ENCODE measurements around the gene PTDSS2.
"Not testable (repeated sequence)": the region's sequence is repeated elsewhere in the genome, so short reads cannot be mapped to it uniquely, and the experiment has no call there.

Gene PTDSS2

GRCh38 chr11:449889-450808 lies at the start of gene PTDSS2:
Gene PTDSS2 (plus strand): TSS chr11:450279. CDS start chr11:450456, 177 bp downstream.
- DNase-seq, result peak; percentile 97

DNA sequence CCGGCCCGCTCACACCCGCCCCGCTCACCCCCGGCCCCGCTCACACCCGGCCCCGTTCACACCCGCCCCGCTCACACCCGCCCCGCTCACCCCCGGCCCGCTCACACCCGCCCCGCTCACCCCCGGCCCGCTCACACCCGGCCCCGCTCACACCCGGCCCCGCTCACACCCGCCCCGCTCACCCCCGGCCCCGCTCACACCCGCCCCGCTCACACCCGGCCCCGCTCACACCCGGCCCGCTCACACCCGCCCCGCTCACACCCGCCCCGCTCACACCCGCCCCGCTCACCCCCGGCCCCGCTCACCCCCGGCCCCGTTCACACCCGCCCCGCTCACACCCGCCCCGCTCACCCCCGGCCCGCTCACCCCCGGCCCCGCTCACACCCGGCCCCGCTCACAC lies 48.9 kb upstream of the PTDSS2 start:
- DNase-seq, result not testable (repeated sequence)

DNA sequence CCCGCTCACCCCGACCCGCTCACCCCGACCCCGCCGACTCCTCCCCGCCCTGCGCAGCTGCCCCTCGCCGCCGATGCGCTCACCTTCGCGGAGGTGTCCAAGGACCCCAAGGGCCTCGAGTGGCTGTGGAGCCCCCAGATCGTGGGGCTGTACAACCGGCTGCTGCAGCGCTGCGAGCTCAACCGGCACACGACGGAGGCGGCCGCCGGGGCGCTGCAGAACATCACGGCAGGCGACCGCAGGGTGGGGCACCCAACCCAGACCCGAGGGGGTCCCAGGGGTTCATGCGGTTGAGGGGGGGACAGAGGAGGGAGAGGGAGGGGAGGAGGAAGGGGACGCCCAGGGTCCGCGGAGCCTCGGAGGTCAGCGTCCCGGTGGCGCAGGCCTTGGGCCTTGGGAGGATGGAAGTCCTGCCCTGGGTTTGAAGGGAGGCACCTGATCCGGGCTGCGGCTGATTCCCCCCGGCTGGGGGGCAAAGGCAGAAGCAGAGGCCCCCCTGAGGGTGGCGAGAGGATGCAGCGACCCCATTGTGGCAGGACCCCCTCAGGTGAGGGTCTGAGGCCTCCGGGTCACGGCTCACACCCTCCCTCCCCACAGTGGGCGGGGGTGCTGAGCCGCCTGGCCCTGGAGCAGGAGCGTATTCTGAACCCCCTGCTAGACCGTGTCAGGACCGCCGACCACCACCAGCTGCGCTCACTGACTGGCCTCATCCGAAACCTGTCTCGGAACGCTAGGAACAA lies 46.9 kb upstream of the PTDSS2 start:
- DNase-seq, result no peak

- DNase-seq, result no peak
Measured at GRCh38 chr11:403761-404431, 46.2 kb upstream of the PTDSS2 start.

GRCh38 chr11:404551-405264 lies 45.4 kb upstream of the PTDSS2 start:
- DNase-seq, result no peak

- DNase-seq, result no peak
Measured at GRCh38 chr11:405323-405953, 44.6 kb upstream of the PTDSS2 start.

GRCh38 chr11:405954-406795 lies 43.9 kb upstream of the PTDSS2 start:
- no peak for DNase-seq

DNA sequence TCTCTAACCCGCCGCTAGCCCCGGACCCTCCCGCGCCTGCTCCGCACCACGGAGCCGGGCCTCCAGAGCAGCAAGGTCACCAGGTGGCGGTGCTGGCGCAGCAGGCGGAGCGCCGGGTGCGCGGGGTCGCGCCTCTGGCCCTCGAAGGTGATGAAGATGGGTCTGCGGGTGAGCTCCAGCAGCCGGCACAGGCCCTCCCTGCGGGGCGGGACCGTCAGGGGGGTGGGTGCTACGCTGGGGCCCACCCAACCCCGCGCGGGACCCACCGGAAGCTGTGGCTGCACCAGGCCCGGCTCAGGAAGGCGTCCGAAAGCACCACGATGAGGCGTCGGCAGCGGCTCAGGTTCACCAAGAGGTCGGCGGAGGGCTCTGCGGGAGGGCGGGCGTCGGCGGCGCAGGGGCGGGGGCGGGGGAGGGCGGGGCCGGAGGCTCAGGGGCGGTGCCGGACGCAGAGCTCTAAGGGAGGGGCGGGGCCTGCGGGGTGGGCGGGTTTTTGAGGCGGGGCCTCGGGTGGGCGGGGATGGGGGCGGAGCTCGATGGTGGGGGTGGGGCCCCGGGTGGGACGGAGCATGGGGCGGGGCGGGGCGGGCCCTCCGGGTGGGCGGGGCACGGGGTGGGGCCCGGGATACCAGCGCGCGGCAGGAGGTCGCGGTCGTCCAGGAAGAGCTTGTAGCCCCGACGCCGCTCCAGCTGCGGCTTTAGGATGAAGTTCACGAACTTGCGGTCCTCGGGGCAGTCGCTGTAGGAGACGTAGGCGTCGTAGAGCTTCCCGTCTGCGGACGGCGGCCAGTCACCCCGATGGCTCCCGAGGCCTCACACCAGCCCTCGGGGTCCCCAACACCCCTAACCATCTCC lies 43.1 kb upstream of the PTDSS2 start:
- DNase-seq, result peak; percentile 92

- no peak for DNase-seq
Measured at GRCh38 chr11:407651-408123, 42.4 kb upstream of the PTDSS2 start.

DNA sequence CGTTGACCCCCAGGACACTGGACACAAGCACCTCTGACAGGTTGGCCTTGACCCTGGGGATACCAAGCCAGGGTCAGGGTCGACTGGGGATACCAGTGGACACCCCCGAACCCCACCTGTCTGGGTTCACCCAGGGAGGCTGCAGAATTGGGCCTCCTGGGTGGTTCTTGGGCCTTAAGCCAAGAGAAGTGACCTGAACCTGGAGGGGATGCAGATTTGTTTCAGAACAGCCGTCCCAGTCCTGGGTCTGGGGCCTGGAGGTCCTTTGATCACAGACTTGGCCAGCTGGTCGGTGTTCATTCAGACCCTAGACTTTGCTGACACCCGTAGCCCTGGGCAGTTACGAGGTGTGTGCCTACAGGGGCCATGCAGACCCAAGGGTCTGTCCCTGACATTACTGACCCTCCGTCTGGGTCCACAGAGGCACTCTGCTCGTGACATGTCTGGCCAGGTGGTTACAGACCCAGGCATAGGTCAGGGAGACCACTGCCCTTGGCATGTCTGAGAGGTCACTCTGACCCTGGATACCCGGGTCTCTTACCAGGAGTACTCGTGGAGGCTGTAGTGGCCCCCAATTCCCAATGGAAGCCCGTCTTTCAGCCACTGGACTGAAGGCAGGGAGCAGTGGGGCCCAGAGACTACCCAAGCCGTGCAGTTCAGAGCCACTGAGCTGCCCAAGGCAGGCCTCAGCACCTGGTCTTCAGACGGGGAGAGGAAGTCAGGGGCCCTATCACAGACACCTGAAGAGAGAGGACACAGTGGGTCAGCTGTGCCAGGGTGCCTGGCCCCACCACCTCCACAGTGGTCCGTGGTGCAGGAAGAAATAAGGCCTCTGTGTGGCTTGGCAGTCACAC lies 41.7 kb upstream of the PTDSS2 start:
- no peak for DNase-seq

- DNase-seq, result no peak
Measured at GRCh38 chr11:409008-409599, 41.0 kb upstream of the PTDSS2 start.

- DNase-seq, result no peak
Measured at GRCh38 chr11:409600-410483, 40.2 kb upstream of the PTDSS2 start.

- not testable (repeated sequence) for DNase-seq
Measured at GRCh38 chr11:410711-411110, 39.4 kb upstream of the PTDSS2 start.

GRCh38 chr11:411520-411919 lies 38.6 kb upstream of the PTDSS2 start:
- DNase-seq, result not testable (repeated sequence)

GRCh38 chr11:412641-413119 lies 37.4 kb upstream of the PTDSS2 start:
- no peak for DNase-seq

- no peak for DNase-seq
Measured at GRCh38 chr11:413120-414081, 36.7 kb upstream of the PTDSS2 start.

Data from activated CD4-positive, alpha-beta T cell treated with anti-CD3 and anti-CD28 coated beads, Interleukin-10, Interleukin-2, amounts not matched to agents 100 ng/mL and 50 ng/mL, durations not matched to agents 16 hours and 8 hours (primary cell).